ENCODE results near the gene ARHGAP24.

The ARHGAP24 gene

DNA sequence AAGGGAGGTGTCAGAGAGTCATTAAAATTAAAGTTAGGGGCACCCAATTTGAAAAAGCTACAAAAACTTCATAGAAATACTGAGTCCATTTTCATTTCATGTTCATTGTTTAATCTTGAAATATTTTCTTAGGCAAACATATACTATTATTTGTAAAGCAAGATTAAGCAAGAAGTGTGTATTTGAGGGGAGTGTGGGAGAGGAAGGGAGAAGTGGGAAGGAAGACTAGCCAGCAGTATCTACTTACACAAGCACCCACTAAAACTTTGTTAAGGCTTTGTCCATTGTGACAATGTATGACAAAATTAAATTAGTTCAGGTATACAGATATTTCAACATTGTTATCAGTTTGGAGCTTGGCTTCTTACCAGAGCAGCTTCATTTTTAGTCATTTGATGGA lies 222.9 kb downstream of the ARHGAP24 start:
- no peak for DNase-seq (ENCODE audit: low spot score)

GRCh38 chr4:85700362-85700761 lies 225.4 kb downstream of the ARHGAP24 start:
- DNase-seq (ENCODE audit: low spot score): no peak

- DNase-seq (ENCODE audit: low spot score): peak; percentile 73
Measured at GRCh38 chr4:85701861-85702321, 226.9 kb downstream of the ARHGAP24 start.

DNA sequence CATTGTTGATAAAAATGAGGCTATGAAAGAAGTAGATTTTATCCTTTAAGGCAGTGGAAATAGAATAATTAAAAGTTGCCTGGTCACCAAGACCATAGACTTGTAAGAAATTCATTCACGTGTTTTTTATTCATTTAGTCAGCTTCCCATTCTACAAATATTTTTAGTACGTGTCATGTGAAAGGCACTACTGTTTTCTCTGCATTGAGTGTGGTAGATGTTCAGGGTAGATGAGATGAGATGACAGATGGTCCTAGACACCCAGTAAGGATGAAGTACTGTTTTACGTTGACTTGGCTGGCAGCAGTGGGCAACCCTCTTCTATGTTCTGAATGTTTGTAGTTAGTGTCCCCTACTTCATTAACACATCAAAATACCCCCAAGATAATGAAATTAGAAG lies 228.1 kb downstream of the ARHGAP24 start:
- peak; percentile 74 for DNase-seq (ENCODE audit: low spot score)

DNA sequence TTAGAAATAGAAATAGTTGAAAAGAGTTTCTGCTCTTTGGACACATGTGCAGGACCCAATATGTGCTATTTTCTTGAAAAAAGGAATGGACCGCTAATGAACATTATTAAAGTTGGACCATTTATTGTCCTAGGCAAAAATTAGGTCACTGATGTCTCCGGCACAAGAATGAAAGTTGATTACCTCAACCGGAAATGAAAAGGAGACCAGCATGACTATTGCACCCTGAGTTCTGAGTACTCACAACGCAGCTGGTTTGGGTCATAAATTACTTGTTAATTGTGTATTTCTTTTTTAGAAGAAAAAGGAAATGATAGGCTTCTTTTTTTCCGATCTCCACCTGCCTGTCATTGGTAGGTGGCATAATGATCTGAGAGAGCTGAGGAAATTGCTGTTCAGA lies 232.7 kb downstream of the ARHGAP24 start:
- DNase-seq (ENCODE audit: low spot score): no peak

DNA sequence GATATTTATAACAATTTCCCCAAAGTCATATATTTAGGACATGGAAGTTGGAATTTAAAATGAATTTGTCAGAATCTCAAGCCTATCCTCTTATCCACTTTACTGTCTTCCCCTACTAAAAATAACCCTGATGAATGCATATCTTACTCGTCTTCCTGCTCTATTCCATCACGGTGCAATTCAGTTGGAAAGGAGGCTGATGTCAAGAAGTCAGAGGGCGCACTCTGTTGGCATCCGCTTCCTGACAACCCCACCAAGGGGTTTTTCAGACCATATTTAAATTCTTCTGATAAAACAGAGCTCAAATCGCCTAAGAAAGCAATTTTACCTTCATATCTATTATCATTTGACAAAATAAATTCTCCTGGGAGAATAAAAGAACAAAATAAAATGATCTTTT lies 233.5 kb downstream of the ARHGAP24 start:
- no peak for DNase-seq (ENCODE audit: low spot score)

DNA sequence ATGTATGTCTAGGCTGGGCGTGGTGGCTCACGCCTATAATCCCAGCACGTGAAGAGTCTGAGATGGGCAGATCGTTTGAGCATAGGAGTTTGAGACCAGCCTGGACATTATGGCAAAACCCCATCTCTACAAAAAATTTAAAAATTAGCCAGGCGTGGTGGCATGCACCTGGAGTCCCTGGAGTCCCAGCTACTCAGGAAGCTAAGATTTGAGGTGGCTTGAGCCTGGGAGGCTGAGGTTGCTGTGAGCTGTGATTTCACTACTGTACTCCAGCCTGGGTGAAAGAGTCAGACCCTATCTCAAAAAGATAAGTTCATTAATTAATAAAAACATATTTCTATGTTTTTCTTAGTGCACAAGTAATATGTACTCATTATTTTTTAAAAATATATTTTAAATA lies 238.1 kb downstream of the ARHGAP24 start:
- no peak for DNase-seq (ENCODE audit: low spot score)

DNA sequence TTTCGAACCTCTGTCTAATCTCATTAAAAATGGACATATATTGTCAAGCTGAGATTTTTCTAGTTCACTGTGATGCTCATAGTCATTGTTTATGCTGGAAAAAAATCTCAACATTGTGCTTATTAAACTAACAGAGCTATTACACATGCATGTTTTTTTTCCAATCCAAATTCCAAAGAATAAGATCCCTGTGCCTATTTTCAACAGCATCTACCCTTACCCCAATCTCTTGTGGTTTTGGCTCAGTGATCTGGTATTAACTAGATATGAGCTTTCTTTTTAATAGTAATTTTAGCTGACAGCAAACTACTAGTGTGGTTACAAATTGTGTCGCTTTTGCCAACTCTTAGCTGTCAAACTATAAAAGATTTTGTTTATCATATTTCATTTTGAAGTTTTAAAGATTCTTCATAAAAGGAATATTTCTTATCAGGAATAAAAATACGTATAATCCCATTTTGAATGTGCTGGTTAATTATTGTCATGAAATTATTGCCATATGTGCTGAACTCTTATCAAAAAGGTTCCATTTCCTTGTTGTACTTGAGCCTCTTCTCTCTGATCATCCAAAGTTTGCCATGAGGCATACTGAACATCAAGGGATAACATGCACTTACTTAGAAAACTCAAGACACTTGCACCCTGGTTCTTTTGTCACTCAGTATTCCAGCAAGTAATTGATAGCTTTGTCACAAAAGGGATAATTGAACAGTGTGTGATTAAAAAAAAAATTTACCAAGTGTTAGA lies 241.2 kb downstream of the ARHGAP24 start:
- no peak for DNase-seq (ENCODE audit: low spot score)

DNA sequence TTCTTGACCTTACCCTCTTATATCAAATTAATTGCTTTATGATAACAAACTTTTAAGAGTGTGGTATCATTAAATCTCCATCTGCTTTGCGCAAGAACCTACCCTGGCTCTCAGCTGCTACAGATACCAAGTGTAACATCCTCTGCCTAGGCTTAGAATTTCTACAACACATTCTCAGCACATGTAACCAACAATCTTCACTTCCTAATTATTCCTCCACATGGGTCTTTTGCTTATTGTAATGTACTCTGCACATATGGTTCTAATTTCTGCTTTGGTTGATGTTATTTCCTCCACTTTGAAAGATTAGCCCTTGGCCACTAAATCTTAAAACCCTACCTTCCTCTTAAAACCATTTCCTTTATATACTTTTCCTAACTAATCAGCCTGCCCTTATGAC lies 242.4 kb downstream of the ARHGAP24 start:
- no peak for DNase-seq (ENCODE audit: low spot score)

DNA sequence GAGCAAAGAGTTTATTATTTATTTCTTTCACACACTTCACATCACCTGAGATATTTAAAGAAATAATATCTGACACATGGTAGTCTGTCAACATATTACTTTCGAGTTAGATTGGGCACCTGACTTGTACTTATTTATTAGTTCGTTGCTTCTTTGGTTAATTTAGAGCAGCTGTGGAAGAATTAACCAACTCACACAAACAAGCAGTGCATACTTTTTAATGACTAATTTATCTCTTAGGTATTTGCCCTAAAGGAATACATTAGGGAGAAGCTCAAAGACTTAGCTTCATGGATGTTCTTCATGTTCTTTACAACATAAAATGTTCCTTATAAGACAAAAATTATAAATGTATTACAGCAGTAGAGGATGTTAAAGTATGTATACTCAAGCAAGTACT lies 242.9 kb downstream of the ARHGAP24 start:
- no peak for DNase-seq (ENCODE audit: low spot score)

DNA sequence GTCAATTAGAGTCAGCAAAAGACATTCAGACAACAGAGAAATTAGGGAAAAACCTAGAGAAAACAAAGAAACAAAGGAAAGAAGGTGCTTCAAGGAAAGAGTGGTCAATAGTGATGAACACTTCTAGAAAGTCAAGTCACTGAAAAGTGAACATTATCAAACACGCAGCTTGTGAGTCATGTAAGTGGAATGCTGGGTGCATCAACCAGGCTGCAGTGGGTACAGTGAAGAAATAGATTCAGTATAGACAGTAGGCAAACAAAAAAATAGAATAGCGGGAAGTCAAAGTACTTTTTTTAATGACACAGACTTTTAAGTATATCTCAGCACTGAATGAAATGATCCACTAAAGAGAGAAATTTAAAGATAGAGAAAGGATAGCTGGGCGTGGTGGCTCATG lies 245.8 kb downstream of the ARHGAP24 start:
- no peak for DNase-seq (ENCODE audit: low spot score)

GRCh38 chr4:85722401-85722800 lies 247.5 kb downstream of the ARHGAP24 start:
- no peak for DNase-seq (ENCODE audit: low spot score)

- no peak for DNase-seq (ENCODE audit: low spot score)
Measured at GRCh38 chr4:85722807-85723206, 247.9 kb downstream of the ARHGAP24 start.

- DNase-seq (ENCODE audit: low spot score): no peak
Measured at GRCh38 chr4:85724791-85725563, 250.0 kb downstream of the ARHGAP24 start.

DNA sequence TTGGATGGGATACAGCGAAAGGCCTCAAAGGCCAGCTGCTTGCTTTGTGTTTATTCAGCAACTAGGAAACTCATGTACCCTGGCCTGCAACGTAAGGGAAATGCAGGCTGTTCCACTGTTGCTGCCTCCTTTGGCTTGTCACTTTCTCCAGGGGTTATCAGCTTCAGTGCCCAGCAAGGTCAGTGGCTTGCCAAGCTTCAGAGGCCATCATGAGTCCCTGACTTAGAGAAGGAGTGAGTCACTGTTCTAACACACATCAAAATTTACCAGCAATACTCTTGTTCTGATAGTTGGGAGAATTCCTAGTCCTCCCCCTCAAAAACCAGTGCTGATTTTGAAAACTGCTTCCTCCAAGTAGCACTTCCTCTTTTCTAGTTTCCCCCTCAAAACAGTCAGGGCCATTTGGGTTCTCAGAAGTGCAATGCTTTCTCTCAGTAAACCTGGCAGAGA lies 250.8 kb downstream of the ARHGAP24 start:
- peak; percentile 78 for DNase-seq (ENCODE audit: low spot score)

DNA sequence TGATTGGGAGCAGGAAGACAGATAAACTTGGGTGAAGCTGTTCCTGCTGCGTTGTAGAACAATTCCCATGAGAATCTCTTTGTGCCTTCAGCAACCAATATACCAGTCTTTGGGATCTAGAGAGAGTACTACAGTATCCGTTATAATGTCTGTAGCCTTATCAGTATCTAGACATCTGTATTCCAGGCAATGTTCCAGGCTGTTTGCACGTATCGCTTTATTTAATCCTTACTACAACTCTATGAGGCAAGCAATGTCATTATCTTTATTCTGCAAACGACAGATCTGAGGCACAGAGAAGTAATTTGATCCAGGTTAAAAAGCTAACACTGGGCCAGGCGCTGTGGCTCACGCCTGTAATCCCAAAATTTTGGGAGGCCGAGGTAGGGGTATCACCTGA lies 251.6 kb downstream of the ARHGAP24 start:
- DNase-seq (ENCODE audit: low spot score): no peak

- no peak for DNase-seq (ENCODE audit: low spot score)
Measured at GRCh38 chr4:85728464-85728863, 253.5 kb downstream of the ARHGAP24 start.

DNA sequence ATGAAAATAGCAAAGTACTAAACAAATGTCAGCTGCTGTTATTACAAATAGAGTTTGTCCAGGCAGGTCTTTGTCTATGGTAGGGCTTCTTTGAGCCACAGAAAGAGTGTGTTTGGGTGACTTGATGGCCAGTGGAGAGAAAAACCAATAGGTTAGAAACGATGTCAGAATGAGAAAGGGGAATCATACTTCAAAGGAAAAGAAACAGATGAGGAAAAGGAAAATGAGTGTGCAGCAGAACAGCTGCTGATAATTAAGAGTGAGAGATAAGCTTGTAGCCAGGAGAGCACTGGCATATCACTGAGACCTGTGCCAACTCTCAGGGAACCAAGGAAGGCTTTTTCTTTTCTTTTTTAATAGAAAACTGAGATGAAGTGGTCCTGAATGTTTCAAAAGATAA lies 257.2 kb downstream of the ARHGAP24 start:
- no peak for DNase-seq (ENCODE audit: low spot score)

- DNase-seq (ENCODE audit: low spot score): peak; percentile 71
Measured at GRCh38 chr4:85733798-85734197, 258.8 kb downstream of the ARHGAP24 start.

DNA sequence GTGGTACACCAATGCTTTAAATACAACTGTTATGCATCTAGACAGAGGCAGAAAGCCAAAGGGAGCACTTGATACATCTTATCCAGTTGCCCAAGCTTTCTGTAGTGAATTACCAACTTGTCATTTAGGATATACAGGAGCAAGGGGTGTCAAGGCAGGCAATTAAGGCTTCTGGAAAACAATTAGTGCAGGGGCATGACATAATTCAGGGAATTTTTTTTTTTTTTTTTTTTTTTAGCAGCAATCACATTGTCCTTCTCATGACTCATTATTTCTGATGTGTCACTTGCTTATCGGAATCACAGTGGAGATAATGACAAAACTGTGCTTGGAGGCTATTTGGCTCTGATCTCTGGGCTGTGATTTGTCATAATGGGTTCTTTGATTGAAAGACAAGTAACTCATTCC lies 259.5 kb downstream of the ARHGAP24 start:
- peak; percentile 77 for DNase-seq (ENCODE audit: low spot score)

- peak; percentile 58 for DNase-seq (ENCODE audit: low spot score)
Measured at GRCh38 chr4:85736571-85736970, 261.6 kb downstream of the ARHGAP24 start.

- DNase-seq (ENCODE audit: low spot score): peak; percentile 74
Measured at GRCh38 chr4:85737254-85737653, 262.3 kb downstream of the ARHGAP24 start.

- no peak for DNase-seq (ENCODE audit: low spot score)
Measured at GRCh38 chr4:85738721-85739120, 263.8 kb downstream of the ARHGAP24 start.

All from pons (tissue), 1 donor.